GM23248 (cell line): ENCODE data around the gene GLS.

ENCODE experiments used
- EZH2 ChIP-seq: fragments of 200-600 bp; sonication (generic); IDR thresholded peaks from 2 replicates; pipeline ENCODE4 v1.6.1; 2018; ENCODE audit warnings: antibody characterized with exemption, mild to moderate bottlenecking; ENCODE audit not compliant: insufficient read depth, poor library complexity, severe bottlenecking
- EZH2phosphoT487 ChIP-seq: fragments of 200-600 bp; sonication (generic); IDR thresholded peaks from 2 replicates; pipeline ENCODE4 v1.6.1; 2018; ENCODE audit warnings: antibody characterized with exemption, moderate library complexity, mild to moderate bottlenecking, low read depth; ENCODE audit not compliant: insufficient read depth

DNA sequence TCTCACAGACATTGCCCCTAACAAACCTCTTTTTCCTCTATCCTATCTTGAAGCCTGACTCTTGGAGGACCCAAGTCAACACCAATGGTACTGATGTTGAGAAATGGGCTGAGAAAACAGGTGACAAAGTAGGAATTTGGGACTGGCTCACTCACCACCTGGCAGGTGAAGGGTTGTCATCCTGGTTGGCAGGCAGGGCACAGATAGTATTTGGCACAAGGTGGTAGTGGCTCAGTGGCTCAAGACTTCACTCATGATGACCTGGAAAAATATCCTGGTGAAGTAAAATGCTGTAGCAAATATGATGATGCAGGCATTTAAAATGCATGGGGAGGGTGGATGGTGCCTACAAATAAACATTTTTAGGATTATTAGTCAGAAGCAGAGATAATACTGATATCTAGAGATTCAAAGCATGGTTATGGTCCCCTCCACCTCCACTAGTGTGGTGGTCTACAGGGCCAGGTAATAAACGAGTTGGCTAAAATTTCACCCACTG lies 38.0 kb upstream of the GLS start:
- TF ChIP-seq EZH2 (no peak), EZH2phosphoT487 (no peak)
